HepG2 (cell line): Measurements from ENCODE around the gene AP3D1. TPM values are rescaled to one million over a fixed set of nuclear protein-coding genes. Genes with fewer than 3 reads are reported as not detected.

Experiments
- AGO2 ChIP-seq: fragments of 200-400 bp; formaldehyde crosslinking; optimal IDR thresholded peaks from 2 replicates; pipeline ENCODE3; 2017; ENCODE audit warnings: mild to moderate bottlenecking, low read depth, low read length, moderate library complexity
- ATAD3A ChIP-seq: sonication (generic); formaldehyde crosslinking; IDR thresholded peaks from 2 replicates; pipeline ENCODE4 v1.4.0; 2020; ENCODE audit warnings: missing genetic modification reagents
- CCDC6 ChIP-seq: sonication (generic); formaldehyde crosslinking; IDR thresholded peaks from 2 replicates; pipeline ENCODE4 v1.8.1; 2022; ENCODE audit warnings: mild to moderate bottlenecking, missing genetic modification reagents, moderate library complexity
- CENPT ChIP-seq: sonication (generic); formaldehyde crosslinking; IDR thresholded peaks from 2 replicates; pipeline ENCODE4 v1.8.0; 2022; ENCODE audit warnings: low read depth, mild to moderate bottlenecking, moderate library complexity, missing genetic modification reagents
- DNMT3B ChIP-seq: conservative IDR thresholded peaks from 2 replicates; pipeline ENCODE4 v1.6.1; 2016; ENCODE audit warnings: missing biosample characterization, control low read depth
- FLYWCH1 ChIP-seq: sonication (generic); formaldehyde crosslinking; IDR thresholded peaks from 2 replicates; pipeline ENCODE4 v1.8.1; 2023; ENCODE audit warnings: mild to moderate bottlenecking, missing genetic modification reagents
- GZF1 ChIP-seq: sonication (generic); formaldehyde crosslinking; IDR thresholded peaks from 2 replicates; pipeline ENCODE4 v1.5.1; 2020; ENCODE audit warnings: mild to moderate bottlenecking, missing genetic modification reagents
- HMGA1 ChIP-seq: sonication (generic); formaldehyde crosslinking; conservative IDR thresholded peaks from 2 replicates; pipeline ENCODE4 v1.4.0; 2020; ENCODE audit warnings: missing genetic modification reagents
- HNRNPH1 ChIP-seq: fragments of 200-400 bp; formaldehyde crosslinking; optimal IDR thresholded peaks from 2 replicates; pipeline ENCODE3; 2017; ENCODE audit warnings: mild to moderate bottlenecking, low read depth, low read length
- KAT8 ChIP-seq: IDR thresholded peaks from 2 replicates; pipeline ENCODE4 v1.6.1; 2016; ENCODE audit warnings: missing genetic modification reagents, missing compliant biosample characterization
- KDM1A ChIP-seq: IDR thresholded peaks from 2 replicates; pipeline ENCODE4 v1.6.1; 2016; ENCODE audit warnings: missing compliant biosample characterization
- MBD4 ChIP-seq: IDR thresholded peaks from 2 replicates; pipeline ENCODE4 v1.6.1; 2012; ENCODE audit warnings: low read length, inconsistent platforms, borderline replicate concordance
- NFE2L2 ChIP-seq: fragments of 150-350 bp; IDR thresholded peaks from 2 replicates; pipeline ENCODE4 v1.6.1; 2014; ENCODE audit warnings: low read length
- NFKB2 ChIP-seq: sonication (generic); formaldehyde crosslinking; IDR thresholded peaks from 2 replicates; pipeline ENCODE4 v1.4.0; 2020; ENCODE audit warnings: missing genetic modification reagents, borderline replicate concordance
- NPAS2 ChIP-seq: sonication (generic); formaldehyde crosslinking; IDR thresholded peaks from 2 replicates; pipeline ENCODE4 v1.8.0; 2022; ENCODE audit warnings: mild to moderate bottlenecking, missing genetic modification reagents, borderline replicate concordance
- PHF21A ChIP-seq: sonication (generic); formaldehyde crosslinking; IDR thresholded peaks from 2 replicates; pipeline ENCODE4 v1.5.0; 2020; ENCODE audit warnings: mild to moderate bottlenecking, missing genetic modification reagents
- RFXANK ChIP-seq: IDR thresholded peaks from 2 replicates; pipeline ENCODE4 v1.6.1; 2016
- SALL2 ChIP-seq: sonication (generic); formaldehyde crosslinking; IDR thresholded peaks from 2 replicates; pipeline ENCODE4 v1.8.1; 2023; ENCODE audit warnings: mild to moderate bottlenecking, missing genetic modification reagents, inconsistent platforms
- SMAD3 ChIP-seq: sonication (generic); formaldehyde crosslinking; IDR thresholded peaks from 2 replicates; pipeline ENCODE4 v1.4.0; 2020; ENCODE audit warnings: missing genetic modification reagents
- XBP1 ChIP-seq: sonication (generic); formaldehyde crosslinking; IDR thresholded peaks from 2 replicates; pipeline ENCODE4 v1.5.0; 2020; ENCODE audit warnings: missing genetic modification reagents
- ZFAT ChIP-seq: sonication (generic); formaldehyde crosslinking; conservative IDR thresholded peaks from 2 replicates; pipeline ENCODE4 v1.8.1; 2023; ENCODE audit warnings: missing genetic modification reagents, inconsistent platforms
- ZMYM4 ChIP-seq: sonication (generic); formaldehyde crosslinking; IDR thresholded peaks from 2 replicates; pipeline ENCODE4 v1.8.1; 2023; ENCODE audit warnings: mild to moderate bottlenecking, missing genetic modification reagents
- ZNF160 ChIP-seq: sonication (generic); formaldehyde crosslinking; IDR thresholded peaks from 2 replicates; pipeline ENCODE4 v1.8.0; 2022; ENCODE audit warnings: mild to moderate bottlenecking, inconsistent platforms, missing genetic modification reagents
- ZNF230 ChIP-seq: sonication (generic); formaldehyde crosslinking; IDR thresholded peaks from 2 replicates; pipeline ENCODE4 v1.4.0; 2020; ENCODE audit warnings: mild to moderate bottlenecking, missing genetic modification reagents
- ZNF251 ChIP-seq: sonication (generic); formaldehyde crosslinking; IDR thresholded peaks from 2 replicates; pipeline ENCODE4 v1.9.0; 2021; ENCODE audit warnings: mild to moderate bottlenecking, missing genetic modification reagents
- ZNF441 ChIP-seq: sonication (generic); formaldehyde crosslinking; IDR thresholded peaks from 2 replicates; pipeline ENCODE4 v1.7.0; 2021; ENCODE audit warnings: missing genetic modification reagents, borderline replicate concordance
- ZNF510 ChIP-seq: sonication (generic); formaldehyde crosslinking; IDR thresholded peaks from 2 replicates; pipeline ENCODE4 v1.4.0; 2020; ENCODE audit warnings: low read depth, mild to moderate bottlenecking, missing genetic modification reagents
- polyA plus RNA-seq, 8 experiments: library from polyadenylated mRNA; depleted of rRNA in 3 of 8; stranded (reverse) in 7 of 8; unstranded in 1 of 8; fragments of >200 nt; fragmentation: Illumina TruSeq in 4 of 8; extraction: Trizol in 4 of 8; gene quantifications; 2 replicates each; pipeline versions ENCODE4 v1.2.1 to v1.2.3, GENCODE V29; 2011 to 2016; ENCODE audit warnings: low read depth in 4 of 8, missing spikeins in 1 of 8, mixed read lengths in 1 of 8; ENCODE audit not compliant: insufficient read depth in 1 of 8
- total RNA-seq, 5 experiments: library from RNA; depleted of rRNA; stranded (reverse); fragments of >200 nt; fragmentation: Illumina TruSeq; extraction: Trizol; gene quantifications; 2 replicates each; pipeline ENCODE4 v1.2.3, GENCODE V29; 2016; ENCODE audit warnings: low read depth in 1 of 5
- TF ChIP-seq, protein P1 (sequence below): sonication (generic); formaldehyde crosslinking; IDR thresholded peaks from 2 replicates; pipeline ENCODE4 v1.4.0; 2020; ENCODE audit warnings: mild to moderate bottlenecking, missing genetic modification reagents
- TF ChIP-seq, protein P2 (sequence below): IDR thresholded peaks from 2 replicates; pipeline ENCODE4 v1.6.1; 2016; ENCODE audit warnings: missing genetic modification reagents, missing compliant biosample characterization
- TF ChIP-seq, protein P3 (sequence below): sonication (generic); formaldehyde crosslinking; conservative IDR thresholded peaks from 2 replicates; pipeline ENCODE4 v1.4.0; 2020; ENCODE audit warnings: missing genetic modification reagents
- TF ChIP-seq, protein P4 (sequence below): sonication (generic); formaldehyde crosslinking; conservative IDR thresholded peaks from 2 replicates; pipeline ENCODE4 v1.5.0; 2020; ENCODE audit warnings: missing genetic modification reagents

The AP3D1 gene
- total and polyA plus RNA-seq, 2 of the 13 experiments (the other 11 are each of a cell fraction or from before 2014, with no cell fraction given) = 68.0 to 82.6 TPM

DNA sequence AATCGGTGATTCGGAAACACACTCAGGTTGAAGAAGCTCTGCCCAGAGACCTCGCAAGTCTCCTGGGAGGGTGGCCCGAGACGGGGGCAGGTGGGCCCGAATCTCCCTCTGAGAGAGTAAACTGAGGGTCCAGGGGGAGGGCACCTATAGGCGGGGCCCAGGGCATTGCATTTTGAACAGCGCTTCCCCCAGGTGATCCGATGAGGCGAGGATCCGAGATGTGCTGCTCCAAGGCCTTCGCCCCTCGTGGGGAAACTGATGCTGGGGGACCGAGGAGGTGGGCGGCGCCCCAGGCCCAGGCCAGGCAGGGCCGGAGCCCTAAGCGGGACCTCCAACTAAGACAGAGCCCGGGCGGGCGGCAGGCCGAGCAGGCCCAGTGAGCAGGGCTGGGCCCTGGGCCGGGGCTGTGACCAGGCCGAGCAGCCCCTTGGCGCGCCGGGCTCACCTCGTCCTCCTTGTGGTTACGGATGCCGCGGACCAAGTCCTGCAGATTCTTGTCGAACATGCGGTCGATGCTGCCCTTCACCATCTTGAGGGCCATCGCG, 500 bp downstream of the AP3D1 start (continued):
- TF ChIP-seq NPAS2 (CRISPR knock-in tag) (no peak), ZNF230 (CRISPR knock-in tag) (no peak), SALL2 (CRISPR knock-in tag) (no peak), HNRNPH1 (no peak), GZF1 (CRISPR knock-in tag) (0 out of 2 replicates have a peak, but pooled peaks have one; percentile 30), KDM1A (CRISPR knock-in tag) (no peak), SMAD3 (CRISPR knock-in tag) (no peak), HMGA1 (CRISPR knock-in tag) (no peak), NFE2L2 (no peak), PHF21A (CRISPR knock-in tag) (no peak), ZNF251 (CRISPR knock-in tag) (0 out of 2 replicates have a peak, but pooled peaks have one; percentile 67), KAT8 (no peak; the same call in 1 of the 2 replicates), ATAD3A (CRISPR knock-in tag) (0 out of 2 replicates have a peak, but pooled peaks have one; percentile 30), XBP1 (no peak), CENPT (CRISPR knock-in tag) (0 out of 2 replicates have a peak, but pooled peaks have one; percentile 41), ZMYM4 (CRISPR knock-in tag) (peak; percentile 47; the same call in 1 of the 2 replicates), ZNF441 (CRISPR knock-in tag) (no peak), DNMT3B (CRISPR knock-in tag) (no peak), MBD4 (no peak), FLYWCH1 (CRISPR knock-in tag) (no peak), CCDC6 (CRISPR knock-in tag) (no peak), ZFAT (CRISPR knock-in tag) (no peak), ZNF510 (CRISPR knock-in tag) (no peak), RFXANK (CRISPR knock-in tag) (no peak), NFKB2 (CRISPR knock-in tag) (no peak; the same call in 1 of the 2 replicates), AGO2 (peak; percentile 70), ZNF160 (CRISPR knock-in tag) (0 out of 2 replicates have a peak, but pooled peaks have one; percentile 36)
- TF ChIP-seq, protein P1, sequence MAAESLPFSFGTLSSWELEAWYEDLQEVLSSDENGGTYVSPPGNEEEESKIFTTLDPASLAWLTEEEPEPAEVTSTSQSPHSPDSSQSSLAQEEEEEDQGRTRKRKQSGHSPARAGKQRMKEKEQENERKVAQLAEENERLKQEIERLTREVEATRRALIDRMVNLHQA = no peak
- TF ChIP-seq, protein P2, sequence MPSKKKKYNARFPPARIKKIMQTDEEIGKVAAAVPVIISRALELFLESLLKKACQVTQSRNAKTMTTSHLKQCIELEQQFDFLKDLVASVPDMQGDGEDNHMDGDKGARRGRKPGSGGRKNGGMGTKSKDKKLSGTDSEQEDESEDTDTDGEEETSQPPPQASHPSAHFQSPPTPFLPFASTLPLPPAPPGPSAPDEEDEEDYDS (CRISPR knock-in tag) = no peak
- TF ChIP-seq, protein P3, sequence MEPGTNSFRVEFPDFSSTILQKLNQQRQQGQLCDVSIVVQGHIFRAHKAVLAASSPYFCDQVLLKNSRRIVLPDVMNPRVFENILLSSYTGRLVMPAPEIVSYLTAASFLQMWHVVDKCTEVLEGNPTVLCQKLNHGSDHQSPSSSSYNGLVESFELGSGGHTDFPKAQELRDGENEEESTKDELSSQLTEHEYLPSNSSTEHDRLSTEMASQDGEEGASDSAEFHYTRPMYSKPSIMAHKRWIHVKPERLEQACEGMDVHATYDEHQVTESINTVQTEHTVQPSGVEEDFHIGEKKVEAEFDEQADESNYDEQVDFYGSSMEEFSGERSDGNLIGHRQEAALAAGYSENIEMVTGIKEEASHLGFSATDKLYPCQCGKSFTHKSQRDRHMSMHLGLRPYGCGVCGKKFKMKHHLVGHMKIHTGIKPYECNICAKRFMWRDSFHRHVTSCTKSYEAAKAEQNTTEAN (CRISPR knock-in tag) = no peak
- TF ChIP-seq, protein P4, sequence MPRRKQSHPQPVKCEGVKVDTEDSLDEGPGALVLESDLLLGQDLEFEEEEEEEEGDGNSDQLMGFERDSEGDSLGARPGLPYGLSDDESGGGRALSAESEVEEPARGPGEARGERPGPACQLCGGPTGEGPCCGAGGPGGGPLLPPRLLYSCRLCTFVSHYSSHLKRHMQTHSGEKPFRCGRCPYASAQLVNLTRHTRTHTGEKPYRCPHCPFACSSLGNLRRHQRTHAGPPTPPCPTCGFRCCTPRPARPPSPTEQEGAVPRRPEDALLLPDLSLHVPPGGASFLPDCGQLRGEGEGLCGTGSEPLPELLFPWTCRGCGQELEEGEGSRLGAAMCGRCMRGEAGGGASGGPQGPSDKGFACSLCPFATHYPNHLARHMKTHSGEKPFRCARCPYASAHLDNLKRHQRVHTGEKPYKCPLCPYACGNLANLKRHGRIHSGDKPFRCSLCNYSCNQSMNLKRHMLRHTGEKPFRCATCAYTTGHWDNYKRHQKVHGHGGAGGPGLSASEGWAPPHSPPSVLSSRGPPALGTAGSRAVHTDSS (CRISPR knock-in tag) = no peak
